Karpas-422 (cell line): Measurements from ENCODE around the gene CYSRT1. TPM values are rescaled to one million over a fixed set of nuclear protein-coding genes. Genes with fewer than 3 reads are reported as not detected.

Source experiments
- DNase-seq: peaks from one replicate; pipeline ENCODE4 v3.0.0-alpha.2; 2015
- H2AFZ ChIP-seq: fragments of 200-600 bp; sonication (generic); 2 replicates; pipeline ENCODE4 v1.6.1; 2014; ENCODE audit warnings: antibody characterized with exemption, low read length, mixed read lengths
- H3K27ac ChIP-seq: fragments of 200-600 bp; sonication (generic); 2 replicates; pipeline ENCODE4 v1.5.1; 2014; ENCODE audit warnings: mild to moderate bottlenecking, low read length, moderate library complexity
- H3K27me3 ChIP-seq: fragments of 200-600 bp; sonication (generic); 2 replicates; pipeline ENCODE4 v1.6.1; 2014; ENCODE audit warnings: low read length, mixed read lengths
- H3K36me3 ChIP-seq: fragments of 200-600 bp; sonication (generic); 2 replicates; pipeline ENCODE4 v1.6.1; 2014; ENCODE audit warnings: low read length, mixed read lengths; ENCODE audit not compliant: insufficient read depth
- H3K4me1 ChIP-seq: fragments of 200-600 bp; sonication (generic); 2 replicates; pipeline ENCODE4 v1.6.1; 2014; ENCODE audit warnings: mild to moderate bottlenecking, low read length, mixed read lengths
- H3K4me2 ChIP-seq: fragments of 200-600 bp; sonication (generic); 2 replicates; pipeline ENCODE4 v1.6.1; 2014; ENCODE audit warnings: low read length, low read depth, mild to moderate bottlenecking; ENCODE audit not compliant: poor library complexity, severe bottlenecking
- H3K4me3 ChIP-seq: fragments of 200-600 bp; sonication (generic); 2 replicates; pipeline ENCODE4 v1.5.1; 2014; ENCODE audit warnings: mild to moderate bottlenecking, antibody characterized with exemption, low read length, mixed read lengths
- H3K79me2 ChIP-seq: fragments of 200-600 bp; sonication (generic); 2 replicates; pipeline ENCODE4 v1.6.1; 2014; ENCODE audit warnings: mild to moderate bottlenecking, low read length, mixed read lengths
- H3K9ac ChIP-seq: fragments of 200-600 bp; sonication (generic); 2 replicates; pipeline ENCODE4 v1.6.0; 2014; ENCODE audit warnings: low read length
- H3K9me2 ChIP-seq: fragments of 200-600 bp; sonication (generic), shearing (Covaris generic); replicated peaks from 2 replicates; pipeline ENCODE4 v1.6.0; 2014; ENCODE audit warnings: mild to moderate bottlenecking, low read length, moderate library complexity; ENCODE audit not compliant: insufficient read depth
- H3K9me3 ChIP-seq: fragments of 300-700, 200-600 bp; sonication (generic); 2 replicates; pipeline ENCODE4 v1.6.1; 2014; ENCODE audit warnings: low read length, mixed read lengths
- H4K20me1 ChIP-seq: fragments of 200-600 bp; sonication (generic); 2 replicates; pipeline ENCODE4 v1.6.1; 2014; ENCODE audit warnings: mild to moderate bottlenecking, antibody characterized with exemption, low read length, low read depth; ENCODE audit not compliant: insufficient read depth
- total RNA-seq: library from RNA; depleted of rRNA; stranded (reverse); fragments of >200 nt; shearing (Covaris generic); gene quantifications from 2 replicates; pipeline ENCODE4 v1.2.3, GENCODE V29; 2014; ENCODE audit warnings: low replicate concordance

CYSRT1 gene
- total RNA-seq, 1 experiment from 2014 or later, result 0.75 TPM

GRCh38 chr9:137193771-137194170, 31.2 kb upstream of the CYSRT1 start:
- no peak overlapping the region for H3K9ac ChIP-seq
- H4K20me1 ChIP-seq, result peaks cover 19% of the 10 kb centered on the region; the same call in 1 of the 2 replicates
- peaks cover 34% of the 10 kb centered on the region for H3K4me1 ChIP-seq

DNA sequence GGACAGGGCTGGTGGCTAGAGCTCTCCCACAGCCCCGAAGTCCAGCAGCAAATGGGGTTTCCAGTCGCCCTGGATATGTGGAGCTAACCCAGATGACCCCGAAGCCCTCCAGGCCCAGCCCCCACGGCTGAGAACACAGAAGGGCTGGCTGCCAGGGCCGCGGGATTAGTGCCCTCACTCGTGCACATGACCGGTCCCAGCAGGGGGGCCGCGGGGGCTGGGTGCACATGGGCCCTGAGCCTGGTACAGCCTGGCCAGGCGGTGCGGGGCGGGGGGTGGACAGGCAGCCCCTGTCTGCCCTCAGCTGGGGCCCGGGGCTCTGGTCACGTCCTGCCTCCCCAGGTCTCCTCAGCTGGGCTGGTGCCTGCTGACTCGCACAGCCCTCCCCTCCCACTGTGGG, 30.6 kb upstream of the CYSRT1 start:
- Histone ChIP-seq H4K20me1 (peaks cover 16% of the 10 kb centered on the region; the same call in 1 of the 2 replicates), H3K27me3 (no peaks in the 10 kb centered on the region), H2AFZ (no peak overlapping the region), H3K4me1 (peaks cover 39% of the 10 kb centered on the region), H3K27ac (no peak overlapping the region), H3K9me2 (no peaks in the 10 kb centered on the region), H3K79me2 (peaks cover 56% of the 10 kb centered on the region), H3K4me2 (no peak overlapping the region), H3K4me3 (no peak overlapping the region), H3K9ac (no peak overlapping the region), H3K36me3 (no peaks in the 10 kb centered on the region), H3K9me3 (no peaks in the 10 kb centered on the region)
- DNase-seq, result no peak

More at GRCh38 chr9:137193771-137194170, 31.2 kb upstream of the CYSRT1 start:
- Histone ChIP-seq H3K36me3 (no peaks in the 10 kb centered on the region), H3K9me3 (no peaks in the 10 kb centered on the region), H3K27ac (no peak overlapping the region), H3K9me2 (no peaks in the 10 kb centered on the region), H3K4me2 (no peak overlapping the region), H3K4me3 (no peak overlapping the region), H2AFZ (no peak overlapping the region), H3K27me3 (no peaks in the 10 kb centered on the region), H3K79me2 (peaks cover 50% of the 10 kb centered on the region)
- DNase-seq, result no peak

DNA sequence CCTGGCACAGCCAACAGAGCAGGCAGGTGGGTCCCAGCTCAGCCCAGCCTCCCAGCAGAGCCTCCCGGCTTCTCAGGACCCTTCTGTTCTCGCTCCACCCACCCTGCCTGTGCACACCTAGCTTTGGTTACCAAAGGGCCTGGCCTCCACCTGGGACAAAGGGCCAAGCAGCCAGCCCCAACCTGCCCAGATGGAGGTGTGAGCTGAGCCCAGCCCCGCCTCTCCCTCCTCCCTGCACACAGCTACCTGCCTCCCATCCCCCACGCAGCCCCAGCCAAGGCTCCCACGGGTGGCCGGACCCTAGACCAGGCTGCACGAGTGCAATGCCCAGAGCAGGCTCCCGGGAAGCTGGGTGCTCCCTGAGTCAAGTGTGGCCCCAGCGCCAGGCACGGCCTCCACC, 30.1 kb upstream of the CYSRT1 start:
- no peaks in the 10 kb centered on the region for H3K9me3 ChIP-seq
- peaks cover 39% of the 10 kb centered on the region for H3K4me1 ChIP-seq
- peaks cover 56% of the 10 kb centered on the region for H3K79me2 ChIP-seq
- H3K27me3 ChIP-seq, result no peaks in the 10 kb centered on the region
- no peak overlapping the region for H3K9ac ChIP-seq
- peaks cover 11% of the 10 kb centered on the region; the same call in 1 of the 2 replicates for H4K20me1 ChIP-seq
- H3K4me3 ChIP-seq, result no peak overlapping the region
- H3K36me3 ChIP-seq, result no peaks in the 10 kb centered on the region
- no peak overlapping the region for H3K4me2 ChIP-seq
- no peak overlapping the region for H2AFZ ChIP-seq
- H3K27ac ChIP-seq, result no peak overlapping the region
- DNase-seq, result no peak
- H3K9me2 ChIP-seq, result no peaks in the 10 kb centered on the region

GRCh38 chr9:137195525-137196220, 29.3 kb upstream of the CYSRT1 start:
- Histone ChIP-seq H3K4me3 (no peak overlapping the region), H4K20me1 (peaks cover 5% of the 10 kb centered on the region; the same call in 1 of the 2 replicates), H3K9me2 (no peaks in the 10 kb centered on the region), H3K4me2 (no peak overlapping the region), H3K4me1 (peaks cover 31% of the 10 kb centered on the region), H3K79me2 (peaks cover 48% of the 10 kb centered on the region), H3K9ac (no peak overlapping the region), H3K27me3 (no peaks in the 10 kb centered on the region), H3K36me3 (no peaks in the 10 kb centered on the region), H2AFZ (no peak overlapping the region), H3K9me3 (no peaks in the 10 kb centered on the region), H3K27ac (no peak overlapping the region)
- DNase-seq, result no peak

- Histone ChIP-seq H2AFZ (no peak overlapping the region), H3K27ac (no peak overlapping the region), H4K20me1 (peaks cover 5% of the 10 kb centered on the region; the same call in 1 of the 2 replicates), H3K4me1 (peaks cover 48% of the 10 kb centered on the region), H3K4me2 (peak overlapping the region; percentile 87), H3K36me3 (no peaks in the 10 kb centered on the region), H3K9me3 (no peaks in the 10 kb centered on the region), H3K9me2 (no peaks in the 10 kb centered on the region), H3K79me2 (peaks cover 60% of the 10 kb centered on the region), H3K9ac (peak overlapping the region; percentile 73), H3K27me3 (no peaks in the 10 kb centered on the region), H3K4me3 (peak overlapping the region; percentile 67; the same call in 1 of the 2 replicates)
- peak; percentile 39 for DNase-seq
These were observed 26.7 kb upstream of the CYSRT1 start for GRCh38 chr9:137198051-137198901.

GRCh38 chr9:137198902-137199283, 26.1 kb upstream of the CYSRT1 start:
- Histone ChIP-seq H3K79me2 (peaks cover 66% of the 10 kb centered on the region), H3K4me2 (peak overlapping the region; percentile 87), H3K36me3 (no peaks in the 10 kb centered on the region), H3K27ac (no peak overlapping the region), H3K9me2 (no peaks in the 10 kb centered on the region), H3K9me3 (no peaks in the 10 kb centered on the region), H3K4me3 (peak overlapping the region; percentile 67), H4K20me1 (peaks cover 5% of the 10 kb centered on the region; the same call in 1 of the 2 replicates), H2AFZ (no peak overlapping the region), H3K9ac (peak overlapping the region; percentile 73), H3K27me3 (no peaks in the 10 kb centered on the region), H3K4me1 (peaks cover 54% of the 10 kb centered on the region)
- DNase-seq, result peak; percentile 39

DNA sequence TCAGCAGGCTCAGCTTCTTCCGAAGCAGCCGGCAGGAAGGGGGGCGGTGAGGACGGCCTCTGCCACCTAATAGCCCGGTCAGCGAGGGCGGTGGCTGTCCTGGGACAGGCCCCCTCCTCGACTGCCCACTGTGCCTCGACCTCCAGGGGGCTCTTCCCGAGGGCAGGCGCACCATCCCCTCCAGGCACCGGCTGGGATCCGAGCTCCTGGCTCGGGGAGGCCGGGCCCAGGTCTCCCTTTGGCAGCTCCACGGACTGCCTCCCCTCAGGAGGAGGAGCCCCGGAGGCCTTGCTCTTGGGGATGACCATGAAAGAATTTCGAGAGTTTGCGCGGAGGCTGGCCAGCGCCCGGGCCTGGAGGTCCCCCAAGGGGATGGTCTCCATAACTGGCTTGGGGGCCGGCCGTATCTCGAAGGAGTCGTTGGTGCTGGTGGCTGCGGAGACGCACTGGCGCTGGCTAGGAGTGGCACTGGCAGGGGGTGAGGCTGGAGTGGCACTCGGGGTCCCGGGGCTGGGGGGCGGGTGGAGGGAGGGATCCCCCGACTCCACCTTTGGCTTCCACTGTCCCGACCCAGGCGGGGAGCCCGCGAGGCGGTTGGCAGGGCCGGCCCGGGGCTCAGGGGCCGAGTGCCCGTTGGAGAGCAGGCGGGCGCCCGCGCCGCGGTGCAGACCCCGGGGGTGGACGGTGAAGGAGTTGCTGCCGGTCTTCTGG, 25.4 kb upstream of the CYSRT1 start:
- H3K79me2 ChIP-seq, result peaks cover 72% of the 10 kb centered on the region
- H4K20me1 ChIP-seq, result peaks cover 9% of the 10 kb centered on the region; the same call in 1 of the 2 replicates
- H3K4me1 ChIP-seq, result peaks cover 61% of the 10 kb centered on the region
- H3K4me3 ChIP-seq, result peak overlapping the region; percentile 67
- no peak overlapping the region for H3K27ac ChIP-seq
- H3K9me3 ChIP-seq, result no peaks in the 10 kb centered on the region
- peak overlapping the region; percentile 73 for H3K9ac ChIP-seq
- no peaks in the 10 kb centered on the region for H3K36me3 ChIP-seq
- H3K4me2 ChIP-seq, result peak overlapping the region; percentile 87
- no peaks in the 10 kb centered on the region for H3K27me3 ChIP-seq
- H3K9me2 ChIP-seq, result no peaks in the 10 kb centered on the region
- peak; percentile 40 for DNase-seq
- H2AFZ ChIP-seq, result no peak overlapping the region
